ENCODE data around the gene TMEM259. TPM values are rescaled to one million over a fixed set of nuclear protein-coding genes. Genes with fewer than 3 reads are reported as not detected.

TMEM259 gene
- total RNA-seq, 2 donors from 2014 or later = 183 to 267 TPM

DNA sequence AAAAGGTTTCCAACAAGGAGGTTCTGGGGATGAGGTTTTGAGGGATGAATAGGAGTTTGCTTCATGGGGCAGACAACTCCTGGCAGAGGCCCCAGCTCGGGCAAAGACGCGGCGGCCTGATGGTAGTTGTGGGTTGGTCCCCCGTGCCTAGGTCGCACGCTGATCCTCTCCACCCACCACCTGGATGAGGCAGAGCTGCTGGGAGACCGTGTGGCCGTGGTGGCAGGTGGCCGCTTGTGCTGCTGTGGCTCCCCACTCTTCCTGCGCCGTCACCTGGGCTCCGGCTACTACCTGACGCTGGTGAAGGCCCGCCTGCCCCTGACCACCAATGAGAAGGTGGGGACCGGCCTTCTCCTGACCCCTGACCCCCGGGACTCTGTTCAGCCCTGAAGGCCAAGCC lies 30.9 kb upstream of the TMEM259 start:
- H3K36me3 ChIP-seq = no peaks in the 10 kb centered on the region
- no peaks in the 10 kb centered on the region for H3K27me3 ChIP-seq (replicated peaks; ENCODE audit: insufficient read depth)
- no peaks in the 10 kb centered on the region for H3K4me1 ChIP-seq (ENCODE audit: control insufficient read depth in 1 of 2, low read depth in 2 of 2)
- peaks cover 10% of the 10 kb centered on the region for H3K9me3 ChIP-seq
- DNase-seq (ENCODE audit: low spot score) (no peak), ATAC-seq (ENCODE audit: insufficient number of reproducible peaks, low FRiP score, low read depth) (no peak)
- H3K27ac ChIP-seq = no peak overlapping the region
- TF ChIP-seq, protein P1, sequence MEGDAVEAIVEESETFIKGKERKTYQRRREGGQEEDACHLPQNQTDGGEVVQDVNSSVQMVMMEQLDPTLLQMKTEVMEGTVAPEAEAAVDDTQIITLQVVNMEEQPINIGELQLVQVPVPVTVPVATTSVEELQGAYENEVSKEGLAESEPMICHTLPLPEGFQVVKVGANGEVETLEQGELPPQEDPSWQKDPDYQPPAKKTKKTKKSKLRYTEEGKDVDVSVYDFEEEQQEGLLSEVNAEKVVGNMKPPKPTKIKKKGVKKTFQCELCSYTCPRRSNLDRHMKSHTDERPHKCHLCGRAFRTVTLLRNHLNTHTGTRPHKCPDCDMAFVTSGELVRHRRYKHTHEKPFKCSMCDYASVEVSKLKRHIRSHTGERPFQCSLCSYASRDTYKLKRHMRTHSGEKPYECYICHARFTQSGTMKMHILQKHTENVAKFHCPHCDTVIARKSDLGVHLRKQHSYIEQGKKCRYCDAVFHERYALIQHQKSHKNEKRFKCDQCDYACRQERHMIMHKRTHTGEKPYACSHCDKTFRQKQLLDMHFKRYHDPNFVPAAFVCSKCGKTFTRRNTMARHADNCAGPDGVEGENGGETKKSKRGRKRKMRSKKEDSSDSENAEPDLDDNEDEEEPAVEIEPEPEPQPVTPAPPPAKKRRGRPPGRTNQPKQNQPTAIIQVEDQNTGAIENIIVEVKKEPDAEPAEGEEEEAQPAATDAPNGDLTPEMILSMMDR (IDR thresholded peaks at IDR 0.05) = no peak
- no peak overlapping the region for H3K4me3 ChIP-seq

DNA sequence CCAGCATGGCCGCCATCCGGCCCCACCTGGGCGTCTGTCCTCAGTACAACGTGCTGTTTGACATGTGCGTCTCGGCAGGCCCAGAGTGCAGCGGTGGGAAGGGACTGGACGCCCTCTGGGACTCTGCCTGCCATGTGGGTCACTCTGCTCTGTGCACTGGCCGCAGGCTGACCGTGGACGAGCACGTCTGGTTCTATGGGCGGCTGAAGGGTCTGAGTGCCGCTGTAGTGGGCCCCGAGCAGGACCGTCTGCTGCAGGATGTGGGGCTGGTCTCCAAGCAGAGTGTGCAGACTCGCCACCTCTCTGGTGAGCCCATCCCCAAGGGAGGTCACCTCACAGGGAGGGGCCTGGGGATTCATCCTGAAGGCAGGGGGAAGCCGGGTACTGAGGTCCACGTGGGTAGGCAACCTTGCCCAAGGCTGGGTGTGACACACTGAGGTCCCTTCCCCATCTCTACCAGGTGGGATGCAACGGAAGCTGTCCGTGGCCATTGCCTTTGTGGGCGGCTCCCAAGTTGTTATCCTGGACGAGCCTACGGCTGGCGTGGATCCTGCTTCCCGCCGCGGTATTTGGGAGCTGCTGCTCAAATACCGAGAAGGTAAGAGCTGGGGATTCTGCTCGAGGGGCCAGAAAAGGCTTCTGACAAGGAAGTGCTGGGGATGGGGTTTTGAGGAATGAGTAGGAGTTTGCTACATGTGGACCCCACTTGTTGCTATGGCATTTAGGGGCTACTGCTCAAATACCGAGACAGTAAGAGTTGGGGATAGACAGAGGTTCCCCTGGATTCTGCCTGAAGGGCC lies 30.3 kb upstream of the TMEM259 start:
- H3K27me3 ChIP-seq (replicated peaks; ENCODE audit: insufficient read depth) = no peaks in the 10 kb centered on the region
- no peak overlapping the region for H3K4me3 ChIP-seq
- DNase-seq (ENCODE audit: low spot score) = no peak
- no peak overlapping the region for H3K27ac ChIP-seq
- no peak for ATAC-seq (ENCODE audit: insufficient number of reproducible peaks, low FRiP score, low read depth)
- TF ChIP-seq, protein P1 (IDR thresholded peaks at IDR 0.05) = no peak
- no peaks in the 10 kb centered on the region for H3K4me1 ChIP-seq (ENCODE audit: control insufficient read depth in 1 of 2, low read depth in 2 of 2)
- H3K9me3 ChIP-seq = peaks cover 4% of the 10 kb centered on the region
- H3K36me3 ChIP-seq = no peaks in the 10 kb centered on the region

DNA sequence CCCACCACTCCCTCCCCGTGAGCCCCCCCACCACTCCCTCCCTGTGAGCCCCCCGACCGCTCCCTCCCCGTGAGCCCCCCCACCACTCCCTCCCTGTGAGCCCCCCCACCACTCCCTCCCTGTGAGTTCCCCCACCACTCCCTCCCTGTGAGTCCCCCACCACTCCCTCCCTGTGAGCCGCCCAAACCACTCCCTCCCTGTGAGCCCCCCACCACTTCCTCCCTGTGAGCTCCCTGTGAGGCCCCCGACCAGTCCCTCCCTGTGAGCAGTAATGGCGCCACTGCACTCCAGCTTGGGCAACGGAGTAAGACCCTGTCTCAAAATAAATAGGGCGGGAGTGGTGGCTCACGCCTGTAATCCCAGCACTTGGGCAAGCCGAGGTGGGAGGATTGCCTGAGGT lies 28.9 kb upstream of the TMEM259 start:
- Histone ChIP-seq H3K4me3 (no peak overlapping the region), H3K9me3 (no peaks in the 10 kb centered on the region), H3K27ac (no peak overlapping the region), H3K36me3 (no peaks in the 10 kb centered on the region), H3K4me1 (ENCODE audit: control insufficient read depth in 1 of 2, low read depth in 2 of 2) (no peaks in the 10 kb centered on the region), H3K27me3 (replicated peaks; ENCODE audit: insufficient read depth) (no peaks in the 10 kb centered on the region)
- ATAC-seq (ENCODE audit: insufficient number of reproducible peaks, low FRiP score, low read depth) (no peak), DNase-seq (ENCODE audit: low spot score) (no peak)
- TF ChIP-seq, protein P1 (IDR thresholded peaks at IDR 0.05) = no peak

DNA sequence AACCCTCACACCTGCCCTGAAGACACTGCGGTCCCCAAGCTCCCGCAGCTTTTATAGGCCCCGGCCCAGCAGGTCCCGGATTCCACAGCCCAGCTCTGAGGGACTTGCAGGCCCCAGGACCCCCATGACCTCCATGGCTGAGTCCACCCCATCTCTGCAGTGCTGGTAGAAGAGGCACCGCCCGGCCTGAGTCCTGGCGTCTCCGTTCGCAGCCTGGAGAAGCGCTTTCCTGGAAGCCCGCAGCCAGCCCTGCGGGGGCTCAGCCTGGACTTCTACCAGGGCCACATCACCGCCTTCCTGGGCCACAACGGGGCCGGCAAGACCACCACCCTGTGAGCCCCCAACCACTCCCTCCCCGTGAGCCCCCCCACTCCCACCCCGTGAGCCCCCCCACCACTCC lies 28.2 kb upstream of the TMEM259 start:
- Histone ChIP-seq H3K27ac (no peak overlapping the region), H3K27me3 (replicated peaks; ENCODE audit: insufficient read depth) (no peaks in the 10 kb centered on the region), H3K9me3 (no peaks in the 10 kb centered on the region), H3K4me1 (ENCODE audit: control insufficient read depth in 1 of 2, low read depth in 2 of 2) (no peaks in the 10 kb centered on the region), H3K4me3 (no peak overlapping the region), H3K36me3 (no peaks in the 10 kb centered on the region)
- DNase-seq (ENCODE audit: low spot score) = no peak
- no peak for ATAC-seq (ENCODE audit: insufficient number of reproducible peaks, low FRiP score, low read depth)
- TF ChIP-seq, protein P1 (IDR thresholded peaks at IDR 0.05) = no peak

DNA sequence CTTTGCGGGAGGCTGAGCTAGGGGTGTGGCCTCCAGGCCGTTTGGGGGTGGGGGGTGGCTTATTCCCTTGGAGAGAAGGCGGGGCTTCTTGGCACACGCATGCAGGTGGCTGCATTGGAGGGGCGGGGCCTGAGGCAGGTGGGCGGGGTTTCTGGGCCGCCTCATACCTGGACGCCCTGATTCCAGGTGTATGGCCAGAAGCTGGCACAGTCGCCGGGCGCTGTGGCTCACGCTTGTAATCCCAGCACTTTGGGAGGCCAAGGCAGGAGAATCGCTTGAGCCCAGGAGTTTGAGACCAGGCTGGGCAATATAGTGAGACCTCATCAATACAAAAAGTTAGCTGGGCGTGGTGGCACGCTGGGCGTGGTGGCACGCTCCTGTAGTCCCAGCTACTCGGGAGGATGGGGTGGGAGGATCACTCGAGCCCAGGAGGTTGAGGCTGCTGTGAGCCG lies 26.8 kb upstream of the TMEM259 start:
- H3K27me3 ChIP-seq (replicated peaks; ENCODE audit: insufficient read depth) = no peaks in the 10 kb centered on the region
- no peak overlapping the region for H3K4me3 ChIP-seq
- no peak for ATAC-seq (ENCODE audit: insufficient number of reproducible peaks, low FRiP score, low read depth)
- H3K9me3 ChIP-seq = no peaks in the 10 kb centered on the region
- TF ChIP-seq, protein P1 (IDR thresholded peaks at IDR 0.05) = no peak
- DNase-seq (ENCODE audit: low spot score) = no peak
- H3K27ac ChIP-seq = no peak overlapping the region
- no peaks in the 10 kb centered on the region for H3K36me3 ChIP-seq
- no peaks in the 10 kb centered on the region for H3K4me1 ChIP-seq (ENCODE audit: control insufficient read depth in 1 of 2, low read depth in 2 of 2)

All from thoracic aorta (tissue), 2 donors.